ENCODE measurements around the gene ATP8B1.
A peak's percentile ranks its signal among the peaks of the same experiment; 100 is the strongest.
"Not testable (repeated sequence)": the region's sequence is repeated elsewhere in the genome, so short reads cannot be mapped to it uniquely, and the experiment has no call there.

The ATP8B1 gene

GRCh38 chr18:57767259-57768050 is 35.7 kb downstream of the ATP8B1 start:
- DNase-seq (ENCODE audit: low read depth, low spot score): no peak

- no peak for DNase-seq (ENCODE audit: low read depth, low spot score)
These were observed 38.1 kb downstream of the ATP8B1 start for GRCh38 chr18:57764995-57765394.

- DNase-seq (ENCODE audit: low read depth, low spot score): no peak
These were observed 39.0 kb downstream of the ATP8B1 start for GRCh38 chr18:57764087-57764486.

GRCh38 chr18:57762686-57763085 is 40.4 kb downstream of the ATP8B1 start:
- DNase-seq (ENCODE audit: low read depth, low spot score): no peak

- no peak for DNase-seq (ENCODE audit: low read depth, low spot score)
These were observed 43.5 kb downstream of the ATP8B1 start for GRCh38 chr18:57759650-57760049.

GRCh38 chr18:57755473-57756067 is 47.5 kb downstream of the ATP8B1 start:
- no peak for DNase-seq (ENCODE audit: low read depth, low spot score)

GRCh38 chr18:57754577-57755338 is 48.4 kb downstream of the ATP8B1 start:
- no peak for DNase-seq (ENCODE audit: low read depth, low spot score)

- DNase-seq (ENCODE audit: low read depth, low spot score): no peak
These were observed 50.1 kb downstream of the ATP8B1 start for GRCh38 chr18:57753063-57753462.

GRCh38 chr18:57749604-57749970 is 53.5 kb downstream of the ATP8B1 start:
- DNase-seq (ENCODE audit: low read depth, low spot score): no peak

- no peak for DNase-seq (ENCODE audit: low read depth, low spot score)
These were observed 54.1 kb downstream of the ATP8B1 start for GRCh38 chr18:57748770-57749603.

- DNase-seq (ENCODE audit: low read depth, low spot score): no peak
These were observed 55.1 kb downstream of the ATP8B1 start for GRCh38 chr18:57747809-57748680.

GRCh38 chr18:57744211-57744694 is 58.9 kb downstream of the ATP8B1 start:
- no peak for DNase-seq (ENCODE audit: low read depth, low spot score)

GRCh38 chr18:57743008-57743407 is 60.1 kb downstream of the ATP8B1 start:
- no peak for DNase-seq (ENCODE audit: low read depth, low spot score)

GRCh38 chr18:57741273-57741672 is 61.8 kb downstream of the ATP8B1 start:
- DNase-seq (ENCODE audit: low read depth, low spot score): no peak

- no peak for DNase-seq (ENCODE audit: low read depth, low spot score)
These were observed 65.0 kb downstream of the ATP8B1 start for GRCh38 chr18:57738078-57738477.

GRCh38 chr18:57737400-57738060 is 65.6 kb downstream of the ATP8B1 start:
- DNase-seq (ENCODE audit: low read depth, low spot score): peak; percentile 53

- not testable (repeated sequence) for DNase-seq (ENCODE audit: low read depth, low spot score)
These were observed 68.1 kb downstream of the ATP8B1 start for GRCh38 chr18:57735042-57735441.

- no peak for DNase-seq (ENCODE audit: low read depth, low spot score)
These were observed 69.3 kb downstream of the ATP8B1 start for GRCh38 chr18:57733861-57734260.

- no peak for DNase-seq (ENCODE audit: low read depth, low spot score)
These were observed 73.0 kb downstream of the ATP8B1 start for GRCh38 chr18:57730146-57730545.

GRCh38 chr18:57728941-57729511 is 74.1 kb downstream of the ATP8B1 start:
- DNase-seq (ENCODE audit: low read depth, low spot score): no peak
